ENCODE data around the gene CCDC110. TPM values are rescaled to one million over a fixed set of nuclear protein-coding genes. Genes with fewer than 3 reads are reported as not detected.

CCDC110 gene
- total RNA-seq, 6 experiments from 2014 or later: 0.39 to 1.4 (median 0.46) TPM

DNA sequence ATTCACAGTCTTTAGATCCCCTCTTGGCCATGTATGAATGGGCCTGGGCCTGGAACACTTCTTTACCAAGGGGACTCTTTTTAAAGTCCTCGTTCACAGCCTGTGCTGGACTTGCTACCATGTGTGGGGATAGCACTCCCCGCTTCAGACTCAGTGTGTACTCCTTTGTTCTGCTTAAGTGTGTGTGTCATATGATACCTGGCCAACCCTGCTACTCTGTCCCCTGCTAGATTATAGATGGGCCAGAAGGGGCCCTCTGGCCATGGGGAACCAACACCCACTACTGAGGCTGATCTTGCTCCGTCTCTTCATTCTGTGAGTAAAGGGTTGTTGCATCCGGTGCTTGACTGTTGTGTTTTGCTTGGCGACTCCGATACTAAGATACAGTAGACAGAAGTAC lies 8.0 kb downstream of the CCDC110 start:
- Histone ChIP-seq H3K9me3 (no peaks in the 10 kb centered on the region), H3K4me1 (peaks cover 0 to 5% (median 0%) of the 10 kb centered on the region in 4 donors), H3K27ac (no peak overlapping the region), H3K36me3 (no peaks in the 10 kb centered on the region), H3K4me3 (no peak overlapping the region), H3K27me3 (no peaks in the 10 kb centered on the region)
- WGBS (ENCODE audit: insufficient coverage, low coverage, low lambda C conversion rate, missing lambda C conversion rate): 94% methylated on average over 4 of the region's 6 CpGs
- intact Hi-C loops (cut with DNase I): no loop called here
- ATAC-seq: no peak
- DNase-seq: no peak
- TF ChIP-seq, protein P1, sequence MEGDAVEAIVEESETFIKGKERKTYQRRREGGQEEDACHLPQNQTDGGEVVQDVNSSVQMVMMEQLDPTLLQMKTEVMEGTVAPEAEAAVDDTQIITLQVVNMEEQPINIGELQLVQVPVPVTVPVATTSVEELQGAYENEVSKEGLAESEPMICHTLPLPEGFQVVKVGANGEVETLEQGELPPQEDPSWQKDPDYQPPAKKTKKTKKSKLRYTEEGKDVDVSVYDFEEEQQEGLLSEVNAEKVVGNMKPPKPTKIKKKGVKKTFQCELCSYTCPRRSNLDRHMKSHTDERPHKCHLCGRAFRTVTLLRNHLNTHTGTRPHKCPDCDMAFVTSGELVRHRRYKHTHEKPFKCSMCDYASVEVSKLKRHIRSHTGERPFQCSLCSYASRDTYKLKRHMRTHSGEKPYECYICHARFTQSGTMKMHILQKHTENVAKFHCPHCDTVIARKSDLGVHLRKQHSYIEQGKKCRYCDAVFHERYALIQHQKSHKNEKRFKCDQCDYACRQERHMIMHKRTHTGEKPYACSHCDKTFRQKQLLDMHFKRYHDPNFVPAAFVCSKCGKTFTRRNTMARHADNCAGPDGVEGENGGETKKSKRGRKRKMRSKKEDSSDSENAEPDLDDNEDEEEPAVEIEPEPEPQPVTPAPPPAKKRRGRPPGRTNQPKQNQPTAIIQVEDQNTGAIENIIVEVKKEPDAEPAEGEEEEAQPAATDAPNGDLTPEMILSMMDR (IDR thresholded peaks at IDR 0.05): no peak
- TF ChIP-seq POLR2A (IDR thresholded peaks at IDR 0.05): no peak

DNA sequence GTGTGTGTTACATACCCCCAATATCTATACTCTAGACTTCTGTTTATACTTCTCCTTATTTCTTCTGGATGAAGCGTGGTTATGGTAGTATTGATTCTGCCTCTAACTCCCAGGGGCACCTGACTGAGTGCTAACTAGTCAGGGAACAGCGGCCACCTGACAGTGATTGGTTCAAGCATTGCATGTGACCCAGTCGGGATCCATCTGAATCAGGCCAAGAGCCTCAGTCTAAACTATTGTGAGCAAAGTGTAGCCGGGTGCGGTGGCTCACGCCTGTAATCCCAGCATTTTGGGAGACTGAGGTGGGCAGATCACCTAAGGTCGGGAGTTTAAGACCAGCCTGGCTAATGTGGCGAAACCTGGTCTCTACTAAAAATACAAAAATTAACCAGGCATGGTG lies 10.0 kb downstream of the CCDC110 start:
- no peaks in the 10 kb centered on the region for H3K36me3 ChIP-seq
- 86% methylated on average over 7 of the region's 8 CpGs for WGBS (ENCODE audit: insufficient coverage, low coverage, low lambda C conversion rate, missing lambda C conversion rate)

DNA sequence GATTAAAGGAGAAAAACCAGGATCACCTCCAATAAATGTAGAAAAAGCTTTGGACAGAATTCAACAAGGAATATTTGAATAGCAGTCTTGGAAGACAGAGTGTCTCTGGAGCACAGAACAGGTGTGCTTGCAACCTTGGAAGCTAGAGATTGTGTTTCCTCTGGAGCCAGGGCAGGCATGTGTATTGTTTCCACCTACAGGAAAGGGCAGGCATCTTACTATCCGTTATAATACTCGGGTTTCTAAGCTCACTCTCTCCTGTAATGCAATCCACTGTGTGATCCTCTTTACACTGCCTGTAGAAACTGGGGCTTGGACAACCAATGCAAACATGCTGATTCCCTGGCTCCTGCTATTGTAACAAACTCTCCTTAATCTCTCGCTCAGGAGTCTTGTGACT lies 14.4 kb downstream of the CCDC110 start:
- Histone ChIP-seq H3K9me3 (no peaks in the 10 kb centered on the region), H3K27me3 (no peaks in the 10 kb centered on the region), H3K4me1 (peaks cover 0 to 5% (median 0%) of the 10 kb centered on the region in 4 donors), H3K27ac (no peak overlapping the region), H3K36me3 (no peaks in the 10 kb centered on the region), H3K4me3 (no peak overlapping the region)
- intact Hi-C loops (cut with DNase I): no loop called here
- DNase-seq (no peak), ATAC-seq (peak in 1 of 4 donors; percentile 32)
- 50% methylated on average over 3 of the region's 3 CpGs for WGBS (ENCODE audit: insufficient coverage, low coverage, low lambda C conversion rate, missing lambda C conversion rate)
- no peak for TF ChIP-seq POLR2A (IDR thresholded peaks at IDR 0.05)
- TF ChIP-seq, protein P1 (IDR thresholded peaks at IDR 0.05): no peak

More for the DNA sequence above, 10.0 kb downstream of the CCDC110 start:
- intact Hi-C loops (cut with DNase I): no loop called here
- H3K4me3 ChIP-seq: no peak overlapping the region
- ATAC-seq (no peak), DNase-seq (no peak)
- TF ChIP-seq, protein P1 (IDR thresholded peaks at IDR 0.05): no peak
- TF ChIP-seq POLR2A (IDR thresholded peaks at IDR 0.05): no peak
- no peaks in the 10 kb centered on the region for H3K9me3 ChIP-seq
- peaks cover 0 to 5% (median 0%) of the 10 kb centered on the region in 4 donors for H3K4me1 ChIP-seq
- H3K27me3 ChIP-seq: no peaks in the 10 kb centered on the region
- no peak overlapping the region for H3K27ac ChIP-seq

DNA sequence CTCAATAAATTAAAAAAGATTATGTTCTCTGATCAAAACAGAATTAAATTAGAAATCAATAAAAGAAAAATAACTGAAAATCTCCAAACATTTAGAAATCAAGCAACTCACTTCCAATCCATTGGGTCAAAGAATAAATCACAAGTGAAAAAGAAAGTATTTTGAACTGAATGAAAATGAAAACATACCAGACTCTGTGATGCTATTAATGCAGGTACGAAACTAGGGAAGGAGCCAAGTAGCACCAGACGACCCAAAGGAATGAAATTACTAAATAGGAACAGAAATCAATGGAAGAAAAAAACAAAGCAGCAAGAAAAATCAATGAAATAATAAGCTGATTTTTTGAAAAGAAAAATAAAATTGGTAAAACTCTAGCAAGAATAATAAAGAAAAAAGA lies 15.4 kb downstream of the CCDC110 start:
- Histone ChIP-seq H3K27ac (peak overlapping the region in 1 of 3 donors; percentile 27), H3K27me3 (no peaks in the 10 kb centered on the region), H3K4me3 (no peak overlapping the region), H3K36me3 (no peaks in the 10 kb centered on the region), H3K9me3 (no peaks in the 10 kb centered on the region), H3K4me1 (peaks cover 0 to 5% (median 0%) of the 10 kb centered on the region in 4 donors)
- intact Hi-C loops (cut with DNase I): no loop called here
- no peak for TF ChIP-seq POLR2A (IDR thresholded peaks at IDR 0.05)
- TF ChIP-seq, protein P1 (IDR thresholded peaks at IDR 0.05): no peak
- ATAC-seq: peak in 3 of 4 donors; percentile 37 to 88 (median 45)
- 17% methylated on average over 2 of the region's 2 CpGs for WGBS (ENCODE audit: insufficient coverage, low coverage, low lambda C conversion rate, missing lambda C conversion rate)
- DNase-seq: no peak

DNA sequence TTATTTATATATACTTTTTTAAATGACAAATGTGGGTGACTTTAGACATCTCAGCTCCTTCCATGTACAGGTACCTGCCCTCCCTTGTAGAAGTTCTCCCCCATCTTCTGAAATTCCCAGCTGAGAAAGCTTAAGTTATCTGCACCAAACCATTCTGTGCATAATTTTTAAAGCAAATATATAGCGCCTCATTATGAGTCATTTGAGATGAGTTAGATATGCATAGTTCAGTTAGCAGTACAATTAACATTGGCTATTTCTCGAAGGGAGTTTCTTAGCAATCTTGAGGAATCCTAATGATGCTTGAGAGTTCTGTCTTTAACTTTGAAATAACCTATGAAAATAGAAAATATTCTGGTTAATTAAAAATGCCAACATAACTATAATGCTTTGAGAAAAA lies 26.3 kb downstream of the CCDC110 start:
- no peaks in the 10 kb centered on the region for H3K27me3 ChIP-seq
- no peaks in the 10 kb centered on the region for H3K4me1 ChIP-seq
- H3K4me3 ChIP-seq: no peak overlapping the region
- TF ChIP-seq, protein P1 (IDR thresholded peaks at IDR 0.05): no peak
- no peak for TF ChIP-seq POLR2A (IDR thresholded peaks at IDR 0.05)
- intact Hi-C loops (cut with DNase I): no loop called here
- no peak overlapping the region for H3K27ac ChIP-seq
- ATAC-seq: no peak
- H3K36me3 ChIP-seq: no peaks in the 10 kb centered on the region
- no peaks in the 10 kb centered on the region for H3K9me3 ChIP-seq
- DNase-seq: no peak
- WGBS (ENCODE audit: insufficient coverage, low coverage, low lambda C conversion rate, missing lambda C conversion rate): 96% methylated on average over 2 of the region's 2 CpGs

All from right lobe of liver (tissue), 6 donors.